Natural killer cell (primary cell): ENCODE data around the gene VDAC1. TPM values are rescaled to one million over a fixed set of nuclear protein-coding genes. Genes with fewer than 3 reads are reported as not detected.

Experiments
- ATAC-seq, 3 donors: fragments of 150-1000 bp in 2 of 3; fragments of 200-7000 bp in 1 of 3; cut with Tn5 transposase; 1 replicate in 1 of 3; 2 replicates in 2 of 3; pipeline ENCODE4 v1.10.0; 2021; ENCODE audit warnings: mild to moderate bottlenecking in 2 of 3, moderate library complexity in 2 of 3
- DNase-seq, 2 donors: peaks; one replicate each; pipeline versions ENCODE4 v3.0.0 to v3.0.0-alpha.2; 2013 to 2021; ENCODE audit warnings: mixed read lengths in 1 of 2
- H3K27ac ChIP-seq: one replicate; pipeline ENCODE4 v1.5.1; 2013; ENCODE audit warnings: mild to moderate bottlenecking, low read length
- H3K27me3 ChIP-seq: one replicate; pipeline ENCODE4 v1.6.1; 2013; ENCODE audit warnings: low read length; ENCODE audit not compliant: control insufficient read depth, insufficient read depth
- H3K36me3 ChIP-seq: one replicate; pipeline ENCODE4 v1.6.1; 2013; ENCODE audit warnings: low read length; ENCODE audit not compliant: control insufficient read depth, insufficient read depth
- H3K4me1 ChIP-seq: one replicate; pipeline ENCODE4 v1.6.1; 2013; ENCODE audit warnings: low read length; ENCODE audit not compliant: control insufficient read depth, insufficient read depth
- H3K4me3 ChIP-seq: one replicate; pipeline ENCODE4 v1.5.1; 2013; ENCODE audit warnings: low read length
- H3K9me3 ChIP-seq: one replicate; pipeline ENCODE4 v1.6.1; 2013; ENCODE audit warnings: low read length; ENCODE audit not compliant: control insufficient read depth, insufficient read depth
- H3K27ac Mint-ChIP-seq, 2 donors: one replicate each; pipeline ENCODE4 v1.8.0; 2022; ENCODE audit warnings: mild to moderate bottlenecking in 2 of 2, mixed read lengths in 2 of 2, moderate library complexity in 1 of 2
- H3K27me3 Mint-ChIP-seq, 2 donors: one replicate each; pipeline ENCODE4 v1.8.0; 2022; ENCODE audit warnings: low read depth in 2 of 2, mixed read lengths in 2 of 2
- H3K36me3 Mint-ChIP-seq: one replicate; pipeline ENCODE4 v1.8.0; 2022; ENCODE audit warnings: mixed read lengths
- H3K4me1 Mint-ChIP-seq, 2 donors: one replicate each; pipeline ENCODE4 v1.8.0; 2022; ENCODE audit warnings: mixed read lengths in 2 of 2
- H3K4me3 Mint-ChIP-seq: one replicate; pipeline ENCODE4 v1.8.0; 2022; ENCODE audit warnings: mild to moderate bottlenecking, moderate library complexity, mixed read lengths
- H3K9me3 Mint-ChIP-seq, 2 donors: one replicate each; pipeline ENCODE4 v1.8.0; 2022; ENCODE audit warnings: mixed read lengths in 2 of 2
- CTCF ChIP-seq: fragments of 200-600 bp; IDR thresholded peaks from one replicate; pipeline ENCODE4 v1.8.0; 2022; ENCODE audit warnings: antibody characterized with exemption
- WGBS: methylation state at CpG from one replicate; pipeline ENCODE4 v1.1.7; 2013; ENCODE audit warnings: missing lambda C conversion rate; ENCODE audit not compliant: insufficient coverage; 5-methylcytosine and 5-hydroxymethylcytosine counted together
- intact Hi-C: fragments of 100-400 bp; cut with micrococcal nuclease; formaldehyde crosslinking; loops from one replicate; pipeline ENCODE4 v1.14.2; 2022
- total RNA-seq, 4 donors: library from RNA; stranded (reverse); fragments of 120-200 nt in 1 of 4; gene quantifications; one replicate each; pipeline versions ENCODE4 v1.2.3 to v1.2.4, GENCODE V29; 2013 to 2022

VDAC1 gene
- total RNA-seq, 3 donors from 2014 or later (not counting 1 experiment from before 2014, with no cell fraction given), result 54.0 to 63.3 (median 60.2) TPM

DNA sequence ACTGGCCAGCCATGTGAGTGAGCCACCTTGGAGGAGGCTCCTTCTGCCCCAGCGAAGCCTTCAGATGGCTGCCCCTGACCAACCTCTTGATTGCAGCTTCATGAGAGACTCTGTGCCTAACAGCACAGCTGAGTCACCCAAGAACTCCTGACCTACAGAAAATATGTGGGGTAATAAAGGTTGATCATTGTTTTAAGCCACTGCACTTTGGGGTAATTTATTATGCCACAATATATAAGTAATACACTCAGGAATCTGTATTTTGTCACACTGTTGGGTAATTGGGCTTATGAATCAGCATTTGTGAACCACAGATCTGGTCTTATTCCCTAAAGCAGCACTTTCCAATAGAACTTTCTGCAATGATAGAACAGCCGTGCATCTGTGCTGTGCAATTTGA, 24.4 kb upstream of the VDAC1 start:
- Histone ChIP-seq H3K36me3 (no peaks in the 10 kb centered on the region), H3K4me1 (no peaks in the 10 kb centered on the region), H3K4me3 (no peak overlapping the region), H3K9me3 (no peaks in the 10 kb centered on the region), H3K27me3 (no peaks in the 10 kb centered on the region), H3K27ac (no peak overlapping the region)
- H3K36me3 Mint-ChIP-seq, result no peaks in the 10 kb centered on the region
- peaks cover 0 to 4% of the 10 kb centered on the region in 2 donors for H3K27me3 Mint-ChIP-seq
- H3K4me3 Mint-ChIP-seq, result no peak overlapping the region
- intact Hi-C loops, result no loop called here
- no peak for TF ChIP-seq CTCF
- H3K4me1 Mint-ChIP-seq, result no peaks in the 10 kb centered on the region
- WGBS, result 100% methylated on average over 2 of the region's 2 CpGs
- no peak overlapping the region for H3K27ac Mint-ChIP-seq
- DNase-seq (no peak), ATAC-seq (no peak)
- H3K9me3 Mint-ChIP-seq, result no peaks in the 10 kb centered on the region

GRCh38 chr5:134028496-134028895, 23.7 kb upstream of the VDAC1 start:
- WGBS, result 89% methylated on average over 2 of the region's 3 CpGs
- ATAC-seq, result no peak

GRCh38 chr5:134027288-134027615, 22.5 kb upstream of the VDAC1 start:
- Histone ChIP-seq H3K4me3 (no peak overlapping the region), H3K27ac (no peak overlapping the region), H3K27me3 (no peaks in the 10 kb centered on the region), H3K4me1 (no peaks in the 10 kb centered on the region), H3K36me3 (no peaks in the 10 kb centered on the region), H3K9me3 (no peaks in the 10 kb centered on the region)
- no peaks in the 10 kb centered on the region for H3K4me1 Mint-ChIP-seq
- H3K27ac Mint-ChIP-seq, result no peak overlapping the region
- H3K36me3 Mint-ChIP-seq, result no peaks in the 10 kb centered on the region
- intact Hi-C loops, result no loop called here
- no peaks in the 10 kb centered on the region for H3K9me3 Mint-ChIP-seq
- no peak for DNase-seq
- H3K27me3 Mint-ChIP-seq, result peaks cover 0 to 4% of the 10 kb centered on the region in 2 donors
- no peak for TF ChIP-seq CTCF
- no peak for ATAC-seq
- no peak overlapping the region for H3K4me3 Mint-ChIP-seq
- 96% methylated on average over 5 of the region's 5 CpGs for WGBS

More at GRCh38 chr5:134028496-134028895, 23.7 kb upstream of the VDAC1 start:
- no peak for TF ChIP-seq CTCF
- H3K36me3 Mint-ChIP-seq, result no peaks in the 10 kb centered on the region
- H3K4me3 Mint-ChIP-seq, result no peak overlapping the region
- peaks cover 0 to 4% of the 10 kb centered on the region in 2 donors for H3K27me3 Mint-ChIP-seq
- DNase-seq, result no peak
- no peak overlapping the region for H3K4me3 ChIP-seq
- no peaks in the 10 kb centered on the region for H3K27me3 ChIP-seq
- H3K4me1 Mint-ChIP-seq, result no peaks in the 10 kb centered on the region
- H3K27ac ChIP-seq, result no peak overlapping the region
- no peaks in the 10 kb centered on the region for H3K9me3 Mint-ChIP-seq
- H3K27ac Mint-ChIP-seq, result no peak overlapping the region
- H3K4me1 ChIP-seq, result no peaks in the 10 kb centered on the region
- no peaks in the 10 kb centered on the region for H3K9me3 ChIP-seq
- intact Hi-C loops, result no loop called here
- no peaks in the 10 kb centered on the region for H3K36me3 ChIP-seq

DNA sequence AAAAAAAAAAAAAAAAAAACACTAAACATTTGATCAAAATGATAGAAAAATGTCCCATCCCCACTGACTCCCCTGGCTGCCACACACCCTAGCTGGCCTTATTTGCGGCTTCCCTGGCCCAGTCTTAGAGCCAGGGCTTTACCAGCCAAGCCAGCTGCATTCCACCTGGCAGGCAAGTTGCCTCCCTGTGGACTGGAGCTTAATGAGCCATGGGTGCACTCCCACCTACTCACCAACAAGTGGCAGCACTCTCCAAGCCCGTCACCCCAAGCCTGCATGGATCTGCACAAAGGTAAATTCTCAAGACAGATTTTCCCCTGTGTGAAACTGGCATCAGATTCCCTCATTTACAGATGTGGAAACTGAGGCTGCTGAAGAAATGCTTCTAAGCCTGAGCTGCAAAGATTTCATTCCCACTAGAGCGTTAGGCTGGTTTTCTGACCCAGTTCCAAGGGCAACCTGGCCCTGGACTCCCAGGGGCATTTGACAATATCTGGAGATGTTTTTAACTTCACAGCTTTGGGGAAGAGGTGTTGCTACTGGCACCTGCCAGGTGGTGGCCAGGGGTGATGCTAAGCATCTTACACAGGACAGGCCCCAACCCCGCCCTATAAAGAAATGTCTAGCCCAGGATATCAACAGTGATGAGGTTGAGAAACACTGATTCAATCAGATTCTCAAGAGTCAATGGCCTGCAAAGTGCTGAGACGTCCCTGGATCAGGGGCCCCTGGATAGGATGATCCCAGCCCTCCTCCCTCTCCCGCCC, 21.9 kb upstream of the VDAC1 start:
- H3K4me1 Mint-ChIP-seq, result no peaks in the 10 kb centered on the region
- TF ChIP-seq CTCF, result peak; percentile 13
- H3K27me3 ChIP-seq, result no peaks in the 10 kb centered on the region
- intact Hi-C loops, result no loop called here
- H3K9me3 ChIP-seq, result no peaks in the 10 kb centered on the region
- no peak overlapping the region for H3K27ac ChIP-seq
- H3K4me3 ChIP-seq, result no peak overlapping the region
- peaks cover 0 to 4% of the 10 kb centered on the region in 2 donors for H3K27me3 Mint-ChIP-seq
- no peaks in the 10 kb centered on the region for H3K9me3 Mint-ChIP-seq
- peak; percentile 65 to 84 (median 82) for ATAC-seq
- no peaks in the 10 kb centered on the region for H3K4me1 ChIP-seq
- H3K36me3 Mint-ChIP-seq, result no peaks in the 10 kb centered on the region
- H3K36me3 ChIP-seq, result no peaks in the 10 kb centered on the region
- WGBS, result 80% methylated on average over 6 of the region's 6 CpGs
- no peak overlapping the region for H3K4me3 Mint-ChIP-seq
- H3K27ac Mint-ChIP-seq, result no peak overlapping the region
- DNase-seq, result peak in 1 of 2 donors; percentile 80
